SIG-M5 treated with dmso at 0.1 percent for 504 hours (cell line): Measurements from ENCODE around the gene ZFP91.

ENCODE experiments used
- DNase-seq: peaks from one replicate; lab custom pipeline; 2025; ENCODE audit not compliant: unreplicated experiment; lab: John Stamatoyannopoulos, UW

The ZFP91 gene

GRCh38 chr11:58580311-58580710 is 1.4 kb downstream of the ZFP91 start:
- DNase-seq: no peak

- DNase-seq: no peak
Observed at GRCh38 chr11:58582437-58582836, 3.6 kb downstream of the ZFP91 start.

GRCh38 chr11:58586998-58587397 is 8.1 kb downstream of the ZFP91 start:
- no peak for DNase-seq

GRCh38 chr11:58591659-58592058 is 12.8 kb downstream of the ZFP91 start:
- no peak for DNase-seq

GRCh38 chr11:58592760-58593472 is 14.1 kb downstream of the ZFP91 start:
- DNase-seq: no peak

GRCh38 chr11:58594826-58595225 is 16.0 kb downstream of the ZFP91 start:
- no peak for DNase-seq

GRCh38 chr11:58596621-58597020 is 17.8 kb downstream of the ZFP91 start:
- DNase-seq: no peak

- DNase-seq: no peak
Observed at GRCh38 chr11:58597486-58598144, 18.8 kb downstream of the ZFP91 start.

- no peak for DNase-seq
Observed at GRCh38 chr11:58600510-58600909, 21.6 kb downstream of the ZFP91 start.

GRCh38 chr11:58606930-58607714 is 28.3 kb downstream of the ZFP91 start:
- no peak for DNase-seq

- DNase-seq: no peak
Observed at GRCh38 chr11:58608331-58608730, 29.5 kb downstream of the ZFP91 start.

GRCh38 chr11:58609723-58610122 is 30.9 kb downstream of the ZFP91 start:
- peak; percentile 7 for DNase-seq

- DNase-seq: no peak
Observed at GRCh38 chr11:58613228-58613627, 34.4 kb downstream of the ZFP91 start.

- no peak for DNase-seq
Observed at GRCh38 chr11:58615559-58615958, 36.7 kb downstream of the ZFP91 start.

- DNase-seq: no peak
Observed at GRCh38 chr11:58616594-58616993, 37.7 kb downstream of the ZFP91 start.

GRCh38 chr11:58617976-58618557 is 39.2 kb downstream of the ZFP91 start:
- no peak for DNase-seq

- DNase-seq: no peak
Observed at GRCh38 chr11:58621586-58622262, 42.9 kb downstream of the ZFP91 start.

GRCh38 chr11:58622344-58622743 is 43.5 kb downstream of the ZFP91 start, which contains the start of gene CNTF:
Gene CNTF, plus strand, starts transcription at chr11:58622665. Its CDS starts 88 bp downstream, at chr11:58622753.
- no peak for DNase-seq

GRCh38 chr11:58625086-58625485 is 46.2 kb downstream of the ZFP91 start:
- DNase-seq: no peak

- no peak for DNase-seq
Observed at GRCh38 chr11:58625826-58626460, 47.1 kb downstream of the ZFP91 start.
